ENCODE results near the gene KLHL22.

DNA sequence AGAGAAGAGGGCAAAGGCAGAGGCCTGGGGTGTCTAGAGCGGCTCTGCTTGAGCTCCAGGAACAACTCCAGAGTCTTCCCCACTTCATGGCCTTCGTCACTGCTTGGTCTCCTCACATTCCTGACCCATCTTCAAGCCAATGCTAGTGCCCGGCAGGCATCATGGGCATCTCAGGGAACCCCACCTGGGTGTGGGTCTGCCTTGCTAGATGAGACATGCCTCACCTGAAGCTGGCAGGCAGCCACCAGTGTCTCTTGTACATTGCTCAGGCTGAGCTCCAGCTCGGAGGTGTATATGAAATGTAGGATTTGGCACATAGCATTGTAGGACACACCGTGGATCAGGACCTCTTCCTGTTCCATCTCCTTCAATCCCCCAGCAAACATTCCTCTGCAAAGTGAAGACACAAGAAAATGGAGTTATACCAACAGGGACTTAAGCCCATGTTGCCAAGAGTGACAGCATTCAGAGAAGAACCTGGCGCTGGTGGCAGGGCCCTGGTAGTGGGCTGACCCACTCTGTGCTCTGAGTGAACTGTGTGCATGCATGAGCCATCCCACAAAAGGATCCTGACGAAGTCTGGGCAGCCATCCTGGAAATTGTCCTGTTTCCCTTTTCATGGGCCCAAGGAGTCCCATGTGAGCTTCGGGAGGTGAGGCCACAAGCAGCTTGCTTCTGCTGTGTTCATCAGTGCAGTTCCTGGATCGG is 24.3 kb downstream of the KLHL22 start:
- TF ChIP-seq, protein P1, sequence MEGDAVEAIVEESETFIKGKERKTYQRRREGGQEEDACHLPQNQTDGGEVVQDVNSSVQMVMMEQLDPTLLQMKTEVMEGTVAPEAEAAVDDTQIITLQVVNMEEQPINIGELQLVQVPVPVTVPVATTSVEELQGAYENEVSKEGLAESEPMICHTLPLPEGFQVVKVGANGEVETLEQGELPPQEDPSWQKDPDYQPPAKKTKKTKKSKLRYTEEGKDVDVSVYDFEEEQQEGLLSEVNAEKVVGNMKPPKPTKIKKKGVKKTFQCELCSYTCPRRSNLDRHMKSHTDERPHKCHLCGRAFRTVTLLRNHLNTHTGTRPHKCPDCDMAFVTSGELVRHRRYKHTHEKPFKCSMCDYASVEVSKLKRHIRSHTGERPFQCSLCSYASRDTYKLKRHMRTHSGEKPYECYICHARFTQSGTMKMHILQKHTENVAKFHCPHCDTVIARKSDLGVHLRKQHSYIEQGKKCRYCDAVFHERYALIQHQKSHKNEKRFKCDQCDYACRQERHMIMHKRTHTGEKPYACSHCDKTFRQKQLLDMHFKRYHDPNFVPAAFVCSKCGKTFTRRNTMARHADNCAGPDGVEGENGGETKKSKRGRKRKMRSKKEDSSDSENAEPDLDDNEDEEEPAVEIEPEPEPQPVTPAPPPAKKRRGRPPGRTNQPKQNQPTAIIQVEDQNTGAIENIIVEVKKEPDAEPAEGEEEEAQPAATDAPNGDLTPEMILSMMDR (IDR thresholded peaks at IDR 0.05): no peak
- TF ChIP-seq POLR2A (IDR thresholded peaks at IDR 0.05): no peak
